ENCODE data around the gene NFKB1.
A peak's percentile ranks its signal among the peaks of the same experiment; 100 is the strongest.
"Not testable (repeated sequence)": the region's sequence is repeated elsewhere in the genome, so short reads cannot be mapped to it uniquely, and the experiment has no call there.

NFKB1 gene

GRCh38 chr4:102598086-102598761 lies 97.1 kb downstream of the NFKB1 start:
- no peak for DNase-seq

GRCh38 chr4:102598762-102599374 lies 97.7 kb downstream of the NFKB1 start:
- DNase-seq = no peak

GRCh38 chr4:102599455-102599854 lies 98.3 kb downstream of the NFKB1 start:
- DNase-seq = no peak

GRCh38 chr4:102599886-102600285 lies 98.7 kb downstream of the NFKB1 start:
- peak in 1 of 56 donors; percentile 15 for DNase-seq

- DNase-seq = no peak
Measured at GRCh38 chr4:102600689-102601088, 99.5 kb downstream of the NFKB1 start.

- DNase-seq = no peak
Measured at GRCh38 chr4:102601586-102602227, 100.5 kb downstream of the NFKB1 start.

GRCh38 chr4:102604222-102604940 lies 103.2 kb downstream of the NFKB1 start:
- DNase-seq = no peak

- DNase-seq = no peak
Measured at GRCh38 chr4:102606261-102606660, 105.1 kb downstream of the NFKB1 start.

GRCh38 chr4:102606846-102607450 lies 105.8 kb downstream of the NFKB1 start:
- DNase-seq = peak in 7 of 56 donors; percentile 5 to 53 (median 12)

- no peak for DNase-seq
Measured at GRCh38 chr4:102608190-102608589, 107.0 kb downstream of the NFKB1 start.

- no peak for DNase-seq
Measured at GRCh38 chr4:102610007-102610406, 108.8 kb downstream of the NFKB1 start.

GRCh38 chr4:102610476-102610875 lies 109.3 kb downstream of the NFKB1 start:
- DNase-seq = no peak

GRCh38 chr4:102612210-102612609 lies 111.1 kb downstream of the NFKB1 start:
- DNase-seq = no peak

- DNase-seq = peak in 1 of 56 donors; percentile 6
Measured at GRCh38 chr4:102612824-102613366, 111.7 kb downstream of the NFKB1 start.

GRCh38 chr4:102614801-102615200 lies 113.6 kb downstream of the NFKB1 start:
- no peak for DNase-seq

- DNase-seq = no peak
Measured at GRCh38 chr4:102616636-102617035, 115.5 kb downstream of the NFKB1 start.

- DNase-seq = not testable (repeated sequence)
Measured at GRCh38 chr4:102619021-102619420, 117.9 kb downstream of the NFKB1 start.

GRCh38 chr4:102619776-102620631 lies 118.8 kb downstream of the NFKB1 start:
- DNase-seq = not testable (repeated sequence)

- peak in 19 of 56 donors; percentile 11 to 39 (median 17) for DNase-seq
Measured at GRCh38 chr4:102620697-102621497, 119.7 kb downstream of the NFKB1 start.

Data from nucleus accumbens (tissue), 56 donors.